IPS-18c (cell line): ENCODE data around the gene PHF11.
A peak's percentile ranks its signal among the peaks of the same experiment; 100 is the strongest.

ENCODE experiments used
- H3K4me3 ChIP-seq: 2 replicates; pipeline ENCODE4 v1.7.0; 2013; ENCODE audit warnings: low read depth, mild to moderate bottlenecking, low read length, moderate library complexity; ENCODE audit not compliant: insufficient read depth
- H3K9me3 ChIP-seq: one replicate; pipeline ENCODE4 v1.6.1; 2013; ENCODE audit warnings: mild to moderate bottlenecking, low read length, moderate library complexity; ENCODE audit not compliant: control insufficient read depth, insufficient read depth

The PHF11 gene

GRCh38 chr13:49495783-49496762 lies at the start of gene PHF11:
PHF11 (plus strand) TSS chr13:49495953; CDS start chr13:49496002, 49 bp downstream.
- Histone ChIP-seq H3K9me3 (no peaks in the 10 kb centered on the region), H3K4me3 (peak within 1 kb of the TSS; percentile 67)

- Histone ChIP-seq H3K9me3 (no peaks in the 10 kb centered on the region), H3K4me3 (no peak overlapping the region)
These were observed 49.3 kb upstream of the PHF11 start for GRCh38 chr13:49446473-49446872.

DNA sequence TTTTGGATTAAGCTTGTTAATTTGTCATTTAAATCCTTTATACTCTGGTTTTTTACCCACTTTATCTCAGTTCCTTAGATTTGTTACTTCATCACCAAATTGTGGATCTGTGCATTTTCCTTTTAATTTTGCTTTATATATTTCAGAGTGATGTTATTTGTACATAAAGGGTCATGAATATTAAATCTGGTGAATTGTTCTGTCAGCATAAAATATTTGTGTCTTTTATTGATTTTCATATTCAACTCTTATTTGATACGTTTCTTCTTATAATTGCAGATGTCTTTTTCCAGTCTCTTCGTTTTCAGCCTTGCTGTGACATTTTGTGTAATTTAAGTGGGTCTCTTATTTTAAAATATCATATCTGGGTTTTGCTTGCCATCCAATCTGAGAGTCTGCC lies 47.0 kb upstream of the PHF11 start:
- H3K9me3 ChIP-seq = no peaks in the 10 kb centered on the region
- H3K4me3 ChIP-seq = no peak overlapping the region

DNA sequence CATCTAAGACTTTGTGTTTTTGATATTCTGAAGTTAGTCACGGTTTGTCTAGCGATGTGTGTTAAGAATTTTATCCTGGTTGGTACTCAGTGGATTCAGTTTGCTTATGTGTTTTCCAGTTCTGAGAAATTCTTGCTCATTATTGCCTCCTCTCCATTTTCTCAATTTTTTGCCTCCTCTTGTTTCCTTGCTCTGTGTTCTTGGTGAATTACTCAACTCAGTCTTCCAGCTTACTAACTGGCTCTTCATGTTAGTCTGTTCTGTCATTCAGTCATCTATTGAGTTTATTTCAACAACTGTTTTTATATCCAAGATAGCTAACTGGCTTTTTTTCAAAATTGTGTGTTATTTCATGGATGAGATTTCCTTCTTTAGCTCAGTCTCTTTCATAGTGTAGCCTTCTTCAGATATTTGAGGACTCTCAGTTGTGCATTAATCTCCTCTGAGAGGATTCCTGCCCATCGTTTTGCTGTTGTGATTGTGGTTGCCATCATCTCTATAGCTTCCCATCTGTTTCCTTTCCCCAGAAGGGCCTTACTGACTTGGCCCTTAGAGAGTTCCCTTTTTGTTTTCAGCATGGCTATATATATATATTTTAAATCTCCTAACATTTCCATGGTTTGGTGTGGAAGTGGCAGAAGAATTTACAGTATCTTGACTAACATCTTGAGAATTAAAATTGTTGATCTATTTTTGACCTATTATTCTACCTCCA lies 45.5 kb upstream of the PHF11 start:
- Histone ChIP-seq H3K9me3 (no peaks in the 10 kb centered on the region), H3K4me3 (no peak overlapping the region)

- Histone ChIP-seq H3K4me3 (no peak overlapping the region), H3K9me3 (no peaks in the 10 kb centered on the region)
These were observed 42.9 kb upstream of the PHF11 start for GRCh38 chr13:49452725-49453457.

GRCh38 chr13:49453465-49453864 lies 42.3 kb upstream of the PHF11 start:
- no peaks in the 10 kb centered on the region for H3K9me3 ChIP-seq
- no peak overlapping the region for H3K4me3 ChIP-seq

GRCh38 chr13:49454388-49455006 lies 41.3 kb upstream of the PHF11 start:
- no peaks in the 10 kb centered on the region for H3K9me3 ChIP-seq
- H3K4me3 ChIP-seq = no peak overlapping the region

DNA sequence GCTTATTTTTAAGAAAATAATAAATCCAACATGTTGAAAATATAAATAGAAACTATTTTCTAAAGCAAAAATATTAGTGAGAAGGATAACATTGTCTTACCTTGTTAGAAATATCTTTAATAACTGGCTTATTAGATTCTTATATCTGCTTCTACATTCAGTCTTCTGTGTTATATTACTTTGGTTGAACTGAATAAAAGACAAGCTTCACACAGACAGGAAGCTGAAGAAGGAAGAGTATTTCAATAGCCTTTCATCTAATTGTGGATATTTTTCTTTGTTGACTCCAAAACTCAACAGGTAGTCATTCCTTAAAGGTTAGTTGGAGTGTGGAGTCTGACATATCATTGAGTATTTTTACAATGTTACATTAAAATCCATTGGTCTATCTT lies 40.8 kb upstream of the PHF11 start:
- Histone ChIP-seq H3K4me3 (no peak overlapping the region), H3K9me3 (no peaks in the 10 kb centered on the region)

GRCh38 chr13:49456156-49456555 lies 39.6 kb upstream of the PHF11 start:
- no peak overlapping the region for H3K4me3 ChIP-seq
- no peaks in the 10 kb centered on the region for H3K9me3 ChIP-seq

GRCh38 chr13:49457221-49457620 lies 38.5 kb upstream of the PHF11 start:
- H3K4me3 ChIP-seq = no peak overlapping the region
- H3K9me3 ChIP-seq = no peaks in the 10 kb centered on the region

DNA sequence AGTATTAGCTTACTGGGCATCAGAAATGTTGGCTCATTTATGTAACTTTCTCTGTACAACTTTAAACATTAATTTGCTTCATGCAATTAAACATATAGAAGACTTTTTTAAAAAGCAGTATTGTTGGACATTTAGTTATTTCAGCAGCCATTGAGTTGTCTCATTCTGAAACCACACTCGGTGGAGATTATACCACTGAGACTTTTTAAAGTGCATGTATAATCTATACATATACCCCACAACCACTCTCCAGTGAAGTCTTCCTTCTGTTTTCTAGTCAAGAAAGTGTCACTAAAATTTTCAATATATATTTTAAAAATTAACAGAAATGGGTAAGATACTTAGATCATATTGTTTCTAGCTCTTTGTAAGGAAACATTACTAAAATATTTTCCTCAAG lies 36.2 kb upstream of the PHF11 start:
- peaks cover 5% of the 10 kb centered on the region for H3K9me3 ChIP-seq
- no peak overlapping the region for H3K4me3 ChIP-seq

DNA sequence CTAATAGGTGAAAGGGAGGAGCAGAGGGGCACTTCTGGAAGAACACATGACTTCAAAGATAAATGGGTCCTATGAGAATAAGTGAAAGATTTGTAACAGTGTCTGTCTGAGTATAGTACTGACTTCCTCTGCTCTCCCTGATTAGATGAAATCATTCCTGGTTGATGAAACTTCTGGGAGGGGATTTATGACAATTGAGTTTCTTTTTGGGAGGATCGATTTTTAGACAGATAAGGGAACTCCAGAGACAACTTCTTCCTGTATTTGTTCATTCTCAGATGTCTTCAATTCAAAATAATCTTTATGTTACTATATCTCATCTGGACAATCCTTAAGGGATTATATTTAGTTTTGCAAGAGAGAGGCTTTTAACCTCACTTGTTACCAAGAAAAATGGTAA lies 31.7 kb upstream of the PHF11 start:
- Histone ChIP-seq H3K9me3 (peaks cover 5% of the 10 kb centered on the region), H3K4me3 (no peak overlapping the region)

DNA sequence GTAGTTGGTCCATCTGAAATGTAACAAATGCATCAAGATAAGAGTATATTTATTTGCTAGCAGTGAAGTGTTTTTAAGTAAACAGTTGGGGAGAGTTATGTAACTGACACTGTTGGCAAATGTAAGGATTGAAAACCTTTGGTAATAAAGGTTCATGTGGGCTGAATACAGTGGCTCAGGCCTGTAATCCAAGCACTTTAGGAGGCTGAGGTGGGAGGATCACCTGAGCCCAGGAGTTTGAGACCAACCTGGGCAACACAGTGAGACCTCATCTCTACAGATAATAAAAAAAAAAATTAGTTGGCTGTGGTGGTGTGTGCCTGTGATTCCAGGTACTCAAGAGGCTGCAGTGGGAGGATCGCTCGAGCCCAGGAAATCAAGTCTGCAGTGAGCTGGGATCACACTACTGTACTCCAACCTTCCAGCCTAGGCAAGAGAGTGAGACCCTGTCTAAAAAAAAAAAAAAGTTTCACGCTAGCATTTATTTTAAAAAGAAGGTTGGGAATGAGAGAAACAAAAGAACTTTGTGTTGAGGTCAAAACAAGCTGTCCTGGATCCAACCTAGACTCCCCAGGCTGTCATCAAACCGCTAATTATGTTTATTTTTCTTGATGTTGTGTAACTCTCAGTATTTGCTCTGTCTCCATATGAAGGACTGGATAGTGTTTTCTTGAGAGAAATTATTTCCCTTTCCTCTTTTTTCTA lies 31.0 kb upstream of the PHF11 start:
- Histone ChIP-seq H3K9me3 (peaks cover 5% of the 10 kb centered on the region), H3K4me3 (no peak overlapping the region)

DNA sequence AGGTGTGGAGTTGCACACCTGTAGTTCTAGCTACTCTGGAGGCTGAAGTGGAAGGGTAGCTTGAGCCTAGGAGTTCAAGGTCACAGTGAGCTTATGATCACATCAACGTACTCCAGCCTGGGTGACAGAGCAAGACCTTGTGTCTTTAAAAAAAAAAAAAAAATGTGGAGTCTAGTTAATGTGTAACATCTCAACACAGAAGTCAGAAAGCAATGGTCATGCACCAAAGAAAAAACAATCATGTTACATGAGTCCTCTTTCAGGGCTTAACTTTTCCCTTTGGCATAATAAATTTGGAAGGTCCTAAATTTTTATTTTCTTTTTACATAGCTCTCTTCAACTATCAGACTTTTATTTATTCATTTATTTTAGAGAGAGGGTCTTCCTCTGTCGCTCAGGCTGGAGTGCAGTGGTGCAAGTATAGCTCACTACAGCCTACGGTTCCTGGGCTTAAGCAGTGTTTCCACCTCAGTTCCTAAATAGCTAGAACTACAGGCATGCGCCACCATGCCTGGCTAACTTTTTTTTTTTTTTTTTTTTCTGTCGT lies 29.4 kb upstream of the PHF11 start:
- Histone ChIP-seq H3K9me3 (peaks cover 5% of the 10 kb centered on the region), H3K4me3 (no peak overlapping the region)

DNA sequence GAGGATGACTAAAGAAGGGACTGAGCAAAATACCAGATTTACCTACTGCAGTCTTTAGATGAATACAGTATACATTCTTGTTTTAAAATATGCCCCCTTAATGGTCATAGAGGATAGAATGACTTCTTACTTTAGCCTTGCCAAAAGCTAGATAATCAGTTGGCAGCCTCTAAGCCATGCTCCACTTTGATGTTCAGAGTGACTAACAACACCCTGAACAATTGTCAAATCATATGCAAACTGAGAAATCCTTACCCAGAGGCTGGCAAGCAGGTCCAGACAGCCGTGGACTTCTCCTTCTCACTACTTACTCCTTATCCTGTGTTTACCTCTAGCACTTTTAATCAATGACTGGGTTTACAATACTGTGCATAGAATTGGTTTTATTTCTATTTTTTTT lies 23.6 kb upstream of the PHF11 start:
- no peak overlapping the region for H3K4me3 ChIP-seq
- H3K9me3 ChIP-seq = no peaks in the 10 kb centered on the region

GRCh38 chr13:49476529-49476928 lies 19.2 kb upstream of the PHF11 start:
- Histone ChIP-seq H3K9me3 (no peaks in the 10 kb centered on the region), H3K4me3 (no peak overlapping the region)
